ENCODE data around the gene FAU. TPM values are rescaled to one million over a fixed set of nuclear protein-coding genes. Genes with fewer than 3 reads are reported as not detected.
A peak's percentile ranks its signal among the peaks of the same experiment; 100 is the strongest.

Gene FAU
- total and polyA plus RNA-seq, 10 donors = 528 to 2,170 (median 870) TPM

DNA sequence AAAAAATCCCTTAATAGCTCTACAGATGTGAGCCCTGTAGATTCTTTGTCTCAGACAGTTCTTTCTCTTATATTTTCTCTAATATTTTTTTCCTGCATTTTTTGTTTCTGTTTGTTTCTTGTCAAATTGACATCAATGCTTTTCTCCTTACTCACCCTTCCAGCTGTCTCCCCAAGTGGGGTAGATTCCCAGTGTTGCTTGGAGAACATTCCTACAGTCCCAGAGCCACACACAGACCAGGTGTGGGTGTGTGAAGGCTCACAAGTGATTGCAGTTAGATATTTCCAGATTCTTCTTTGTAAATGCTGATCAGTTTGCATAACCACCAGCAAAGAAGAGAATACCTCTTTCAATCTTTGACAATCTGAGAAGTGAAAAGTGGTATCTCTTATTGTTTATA lies 18.5 kb downstream of the FAU start:
- no peak for DNase-seq
- peak overlapping the region in 7 of 8 donors; percentile 33 to 76 (median 57) for H3K27ac ChIP-seq

DNA sequence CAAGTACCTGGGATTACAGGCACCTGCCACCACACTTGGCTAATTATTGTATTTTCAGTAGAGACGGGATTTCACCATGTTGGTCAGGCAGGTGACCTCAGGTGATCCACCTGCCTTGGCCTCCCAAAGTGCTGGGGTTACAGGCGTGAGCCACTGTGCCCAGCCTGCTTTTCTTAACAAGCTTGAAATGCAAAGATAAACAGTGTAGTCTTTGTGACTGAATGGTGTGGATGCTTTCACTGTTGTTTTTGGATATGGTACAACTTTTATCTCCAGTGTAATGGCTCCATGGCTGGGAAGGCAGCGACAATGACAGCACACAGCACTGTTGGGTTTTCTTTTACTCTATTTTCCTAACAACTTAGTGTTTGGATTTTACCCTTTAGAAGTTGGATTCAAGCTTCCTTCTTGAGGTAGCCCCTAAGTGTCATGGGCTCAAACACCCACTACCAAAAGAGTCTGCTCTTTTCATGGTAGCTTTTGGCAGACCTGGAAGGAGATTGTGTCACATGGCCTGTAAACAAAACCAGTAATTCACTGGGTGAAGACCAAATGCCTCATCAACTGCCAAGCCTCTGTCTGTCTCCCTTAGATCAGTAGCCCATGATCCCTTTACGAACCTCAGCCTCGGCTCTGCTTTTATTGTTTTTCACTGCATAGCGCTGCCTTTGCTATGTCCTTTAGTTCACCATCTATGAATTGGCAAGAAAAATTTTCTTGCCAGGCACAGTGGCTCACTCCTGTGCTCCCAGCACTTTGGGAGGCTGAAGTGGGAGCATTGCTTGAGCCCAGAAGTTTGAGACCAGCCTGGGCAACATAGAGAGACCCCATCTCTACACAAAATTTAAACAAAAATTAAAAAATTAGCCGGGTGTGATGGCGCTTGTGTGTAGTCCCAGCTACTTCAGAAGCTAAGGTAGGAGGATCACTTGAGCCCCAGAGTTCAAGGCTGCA lies 19.5 kb downstream of the FAU start:
- H3K36me3 ChIP-seq = peaks cover 0 to 92% (median 18%) of the 10 kb centered on the region in 6 donors
- H3K4me1 ChIP-seq = peaks cover 3 to 42% (median 10%) of the 10 kb centered on the region in 6 donors
- H3K9me3 ChIP-seq = no peaks in the 10 kb centered on the region
- 95 to 98% (median 96%) methylated on average over 8 of the region's 8 CpGs for WGBS, 5 donors
- no peak overlapping the region for H3K4me3 ChIP-seq
- TF ChIP-seq, protein P1, sequence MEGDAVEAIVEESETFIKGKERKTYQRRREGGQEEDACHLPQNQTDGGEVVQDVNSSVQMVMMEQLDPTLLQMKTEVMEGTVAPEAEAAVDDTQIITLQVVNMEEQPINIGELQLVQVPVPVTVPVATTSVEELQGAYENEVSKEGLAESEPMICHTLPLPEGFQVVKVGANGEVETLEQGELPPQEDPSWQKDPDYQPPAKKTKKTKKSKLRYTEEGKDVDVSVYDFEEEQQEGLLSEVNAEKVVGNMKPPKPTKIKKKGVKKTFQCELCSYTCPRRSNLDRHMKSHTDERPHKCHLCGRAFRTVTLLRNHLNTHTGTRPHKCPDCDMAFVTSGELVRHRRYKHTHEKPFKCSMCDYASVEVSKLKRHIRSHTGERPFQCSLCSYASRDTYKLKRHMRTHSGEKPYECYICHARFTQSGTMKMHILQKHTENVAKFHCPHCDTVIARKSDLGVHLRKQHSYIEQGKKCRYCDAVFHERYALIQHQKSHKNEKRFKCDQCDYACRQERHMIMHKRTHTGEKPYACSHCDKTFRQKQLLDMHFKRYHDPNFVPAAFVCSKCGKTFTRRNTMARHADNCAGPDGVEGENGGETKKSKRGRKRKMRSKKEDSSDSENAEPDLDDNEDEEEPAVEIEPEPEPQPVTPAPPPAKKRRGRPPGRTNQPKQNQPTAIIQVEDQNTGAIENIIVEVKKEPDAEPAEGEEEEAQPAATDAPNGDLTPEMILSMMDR (IDR thresholded peaks at IDR 0.05 in 8 of 11, conservative IDR thresholded peaks at IDR 0.05 in 3 of 11) = no peak
- TF ChIP-seq POLR2AphosphoS5 (IDR thresholded peaks at IDR 0.05) = no peak
- no peak for TF ChIP-seq POLR2A (IDR thresholded peaks at IDR 0.05)
- H3K27ac ChIP-seq = no peak overlapping the region
- DNase-seq = no peak
- H3K27me3 ChIP-seq (replicated peaks in 1 of 7) = no peaks in the 10 kb centered on the region
- intact Hi-C loops (cut with DNase I; ENCODE audit: low total_unique reads) = no loop called here

More for the DNA sequence above, 18.5 kb downstream of the FAU start:
- Histone ChIP-seq H3K9me3 (no peaks in the 10 kb centered on the region), H3K36me3 (peaks cover 0 to 92% (median 25%) of the 10 kb centered on the region in 6 donors), H3K4me3 (no peak overlapping the region), H3K27me3 (replicated peaks in 1 of 7) (no peaks in the 10 kb centered on the region), H3K4me1 (peaks cover 0 to 31% (median 1%) of the 10 kb centered on the region in 6 donors)
- intact Hi-C loops (cut with DNase I; ENCODE audit: low total_unique reads) = no loop called here
- no peak for TF ChIP-seq POLR2AphosphoS5 (IDR thresholded peaks at IDR 0.05)

DNA sequence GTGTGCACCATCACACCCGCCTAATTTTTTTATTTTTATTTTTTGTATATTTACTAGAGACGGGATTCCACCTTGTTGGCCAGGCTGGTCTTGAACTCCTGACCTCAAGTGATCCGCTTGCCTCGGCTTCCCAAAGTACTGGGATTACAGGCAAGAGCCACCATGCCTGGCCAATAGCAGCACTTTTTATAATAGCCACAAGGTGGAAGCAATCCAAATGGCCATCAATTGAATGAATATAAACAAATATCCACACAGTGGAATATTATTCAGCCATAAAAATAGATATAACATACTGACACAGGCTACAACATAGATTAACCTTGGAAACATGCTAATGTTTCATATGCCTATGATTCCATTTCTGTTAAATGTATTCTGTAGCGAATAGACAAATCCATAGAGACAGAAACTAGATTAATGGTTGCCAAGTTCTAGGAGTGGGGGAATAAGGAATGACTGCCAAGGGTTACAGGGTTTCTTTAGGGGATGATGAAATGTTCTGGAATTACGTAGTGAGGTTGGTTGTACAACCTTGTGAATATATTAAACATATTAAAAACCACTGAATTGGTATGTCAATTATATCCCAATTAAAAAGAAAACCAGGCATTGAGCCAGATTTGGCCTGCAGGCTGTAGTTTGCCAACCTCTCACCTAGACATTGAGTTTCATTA lies 21.1 kb downstream of the FAU start:
- Histone ChIP-seq H3K27ac (no peak overlapping the region), H3K27me3 (replicated peaks in 1 of 7) (no peaks in the 10 kb centered on the region), H3K4me3 (no peak overlapping the region), H3K4me1 (peaks cover 13 to 54% (median 21%) of the 10 kb centered on the region in 6 donors), H3K36me3 (peaks cover 0 to 83% (median 17%) of the 10 kb centered on the region in 6 donors), H3K9me3 (no peaks in the 10 kb centered on the region)
- intact Hi-C loops (cut with DNase I; ENCODE audit: low total_unique reads) = no loop called here
- 91 to 95% (median 93%) methylated on average over 6 of the region's 6 CpGs for WGBS, 5 donors
- TF ChIP-seq, protein P1 (IDR thresholded peaks at IDR 0.05 in 8 of 11, conservative IDR thresholded peaks at IDR 0.05 in 3 of 11) = no peak
- no peak for TF ChIP-seq POLR2AphosphoS5 (IDR thresholded peaks at IDR 0.05)
- no peak for DNase-seq

DNA sequence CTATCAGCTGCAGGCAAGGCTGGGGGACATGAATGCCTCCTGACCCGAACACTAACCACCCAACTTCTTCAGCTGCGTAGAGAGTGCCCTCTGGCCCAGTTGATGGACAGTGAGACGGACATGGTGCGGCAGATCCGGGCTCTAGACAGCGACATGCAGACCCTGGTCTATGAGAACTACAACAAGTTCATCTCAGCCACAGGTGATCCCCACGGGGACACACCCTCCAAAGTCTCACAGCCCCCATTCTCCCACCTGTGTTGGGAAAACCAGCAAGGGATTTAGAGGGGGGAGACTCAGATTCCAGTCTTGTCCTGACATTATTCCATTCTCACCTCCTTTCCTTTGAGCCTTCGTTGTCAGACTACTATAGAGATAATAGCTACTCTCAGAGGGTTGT lies 25.0 kb downstream of the FAU start:
- DNase-seq = no peak
- intact Hi-C loops (cut with DNase I; ENCODE audit: low total_unique reads) = no loop called here
- TF ChIP-seq, protein P1 (IDR thresholded peaks at IDR 0.05 in 8 of 11, conservative IDR thresholded peaks at IDR 0.05 in 3 of 11) = no peak
- no peak for TF ChIP-seq POLR2A (IDR thresholded peaks at IDR 0.05)
- no peak for TF ChIP-seq POLR2AphosphoS5 (IDR thresholded peaks at IDR 0.05)
- Histone ChIP-seq H3K36me3 (peaks cover 0 to 47% (median 4%) of the 10 kb centered on the region in 6 donors), H3K4me3 (peak overlapping the region; percentile 72 to 95 (median 90)), H3K4me1 (peaks cover 15 to 37% (median 23%) of the 10 kb centered on the region in 6 donors), H3K9me3 (no peaks in the 10 kb centered on the region), H3K27me3 (replicated peaks in 1 of 7) (no peaks in the 10 kb centered on the region), H3K27ac (peak overlapping the region; percentile 73 to 96 (median 93))
- WGBS, 5 donors = 53 to 62% (median 57%) methylated on average over 8 of the region's 8 CpGs

All from spleen (tissue), 11 donors.